Cerebellar nuclear complex (tissue), 1 donor: Measurements from ENCODE around the gene TIPARP.
"Not testable (repeated sequence)": the region's sequence is repeated elsewhere in the genome, so short reads cannot be mapped to it uniquely, and the experiment has no call there.

Experiments used
- DNase-seq, 2 experiments: peaks; one replicate each; lab custom pipeline; 2025; lab: John Stamatoyannopoulos, UW

TIPARP gene

DNA sequence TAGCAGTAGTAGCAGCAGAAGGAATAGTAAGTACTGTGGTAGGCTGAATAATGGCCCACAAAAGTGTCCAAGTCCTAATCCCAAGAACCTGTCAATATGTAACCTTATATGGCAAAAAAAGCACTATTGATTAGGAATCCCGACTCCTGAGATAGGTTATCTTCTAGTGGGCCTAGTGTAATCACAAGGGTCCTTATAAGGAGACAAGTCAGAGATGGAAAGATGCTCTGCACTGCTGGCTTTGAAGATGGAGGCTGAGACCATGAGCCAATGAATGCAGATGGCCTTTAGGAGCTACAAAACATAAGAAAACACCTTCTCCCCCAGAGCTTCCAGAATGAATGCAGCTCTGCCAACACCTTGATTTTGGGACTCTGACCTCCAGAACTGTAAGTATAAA lies 36.0 kb downstream of the TIPARP start:
- DNase-seq, result no peak

- no peak for DNase-seq
These were observed 36.7 kb downstream of the TIPARP start for GRCh38 chr3:156711113-156711512.

- not testable (repeated sequence) for DNase-seq
These were observed 37.6 kb downstream of the TIPARP start for GRCh38 chr3:156711944-156712343.

GRCh38 chr3:156716105-156716862 lies 41.9 kb downstream of the TIPARP start:
- DNase-seq, result no peak

- no peak for DNase-seq
These were observed 44.4 kb downstream of the TIPARP start for GRCh38 chr3:156718622-156719306.

- DNase-seq, result no peak
These were observed 46.4 kb downstream of the TIPARP start for GRCh38 chr3:156720826-156721225.

DNA sequence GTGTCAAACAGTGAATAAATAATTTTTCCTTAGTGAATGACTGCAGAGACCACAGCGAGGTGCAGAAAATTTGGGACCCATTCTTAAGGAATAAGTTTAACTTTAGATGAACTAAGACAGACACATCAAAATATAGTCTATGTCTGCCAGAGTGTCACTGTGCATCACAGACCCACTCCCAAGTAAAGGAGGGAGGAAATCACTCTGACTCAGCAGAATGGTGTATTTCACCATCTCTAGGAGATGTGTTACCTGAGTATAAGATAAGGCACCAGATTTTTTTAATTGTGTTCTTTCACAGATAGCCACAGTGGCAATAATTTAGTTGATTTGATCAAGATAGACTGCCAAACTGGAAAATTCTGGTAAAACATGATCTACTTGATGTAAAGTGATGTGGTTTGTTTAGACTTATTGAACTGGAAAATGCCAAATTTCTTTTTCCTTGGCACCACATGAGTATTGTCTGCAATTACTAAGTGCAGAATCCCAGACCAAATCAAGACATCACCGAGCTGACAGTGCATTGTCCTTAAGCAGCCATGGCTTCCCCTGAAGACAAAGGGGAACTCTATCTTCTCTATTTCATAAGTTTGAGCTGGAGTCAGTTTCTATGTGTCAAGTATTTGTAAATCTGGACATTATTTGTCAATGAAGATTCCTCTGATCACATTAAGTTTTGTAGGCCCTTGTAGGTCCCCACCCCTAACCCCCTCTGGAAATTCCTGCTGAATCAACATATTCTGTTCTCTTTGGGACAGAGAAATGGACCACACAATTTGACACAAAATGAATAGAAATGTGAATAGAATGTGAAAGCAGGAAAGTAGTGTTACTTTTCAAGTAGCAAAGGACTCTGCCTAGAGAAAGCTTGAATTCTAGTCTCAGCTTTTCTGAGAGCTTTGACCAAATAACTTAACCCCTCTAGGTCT lies 47.6 kb downstream of the TIPARP start:
- no peak for DNase-seq

DNA sequence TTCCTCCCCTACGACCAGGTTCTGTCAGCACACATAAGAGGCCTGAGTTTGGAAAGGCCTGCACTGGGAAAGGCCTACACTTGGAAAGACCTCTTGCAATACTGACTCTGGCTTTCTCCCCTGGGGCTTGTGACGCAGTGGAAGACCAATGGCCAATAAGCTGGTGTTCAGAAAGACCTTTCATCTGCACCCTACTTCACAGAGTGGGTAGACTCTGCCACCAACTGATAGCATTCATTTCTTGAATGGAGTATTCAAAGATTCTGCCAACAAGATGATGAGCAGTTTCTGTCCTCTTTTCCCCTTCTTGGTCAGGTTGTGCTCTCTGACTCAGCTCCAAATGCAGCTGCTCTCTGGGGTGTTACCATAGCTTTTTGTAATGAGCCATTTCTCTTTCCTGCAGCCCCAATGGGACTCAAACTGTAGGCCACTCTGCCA lies 48.8 kb downstream of the TIPARP start:
- no peak for DNase-seq

GRCh38 chr3:156725682-156726081 lies 51.3 kb downstream of the TIPARP start:
- no peak for DNase-seq

GRCh38 chr3:156726456-156726855 lies 52.1 kb downstream of the TIPARP start:
- DNase-seq, result no peak

GRCh38 chr3:156727519-156728205 lies 53.3 kb downstream of the TIPARP start:
- DNase-seq, result no peak

- DNase-seq, result no peak
These were observed 54.0 kb downstream of the TIPARP start for GRCh38 chr3:156728267-156728985.

DNA sequence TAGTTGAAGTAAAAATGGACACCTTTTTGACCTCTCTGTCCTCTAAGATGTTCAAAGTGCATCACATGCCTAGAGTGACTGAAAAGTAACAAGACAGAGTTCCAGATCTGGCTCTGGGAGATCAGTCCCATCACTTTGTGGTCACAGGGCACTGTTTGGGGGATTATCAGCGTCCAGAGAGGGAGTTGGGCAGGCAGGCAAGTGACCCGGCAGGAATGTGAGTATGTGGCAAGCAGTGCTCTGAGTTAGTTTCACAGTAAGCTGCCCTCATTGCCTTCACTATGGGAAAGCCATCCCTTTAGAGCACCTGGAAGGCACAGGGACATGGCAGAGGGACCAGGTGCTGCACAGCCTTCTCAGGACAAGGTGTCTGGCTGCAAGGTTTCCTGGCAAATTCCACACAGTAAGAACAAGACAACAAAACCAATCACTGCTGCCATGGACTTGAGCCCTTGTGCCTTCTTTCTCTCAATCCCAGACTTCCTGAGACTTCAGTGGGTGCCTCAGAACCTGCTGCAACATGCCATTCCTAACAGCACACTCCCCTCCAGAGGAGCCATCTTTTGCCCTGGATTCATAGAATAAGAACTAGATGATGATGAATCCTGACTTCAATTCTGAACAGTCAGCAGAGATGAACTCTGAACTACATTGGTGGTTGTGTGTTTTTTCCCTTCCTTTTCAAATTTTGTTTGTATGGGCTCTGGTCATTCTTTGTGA lies 55.2 kb downstream of the TIPARP start:
- DNase-seq, result no peak

DNA sequence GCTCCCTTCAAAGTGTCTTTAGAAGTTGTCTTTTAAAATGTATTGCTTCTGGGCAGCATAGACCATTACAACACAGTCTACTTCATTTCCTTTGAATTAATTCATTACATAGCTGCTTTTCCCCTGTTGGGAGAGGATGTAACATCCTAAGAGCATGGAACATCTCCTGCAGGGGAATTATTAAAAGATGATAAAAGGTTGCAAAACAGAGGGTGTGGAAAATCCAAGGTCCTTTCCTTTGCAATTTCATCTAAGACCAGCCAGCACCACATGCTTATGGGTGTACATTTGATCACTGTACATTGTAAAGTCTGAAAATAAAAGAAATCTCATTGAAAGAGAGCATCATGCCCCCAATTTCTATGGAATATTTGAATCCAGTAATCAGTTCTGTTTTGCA lies 57.4 kb downstream of the TIPARP start:
- no peak for DNase-seq

GRCh38 chr3:156732261-156732660 lies 57.9 kb downstream of the TIPARP start:
- no peak for DNase-seq

GRCh38 chr3:156732715-156733421 lies 58.5 kb downstream of the TIPARP start:
- DNase-seq, result no peak

GRCh38 chr3:156734661-156735060 lies 60.3 kb downstream of the TIPARP start:
- not testable (repeated sequence) for DNase-seq

DNA sequence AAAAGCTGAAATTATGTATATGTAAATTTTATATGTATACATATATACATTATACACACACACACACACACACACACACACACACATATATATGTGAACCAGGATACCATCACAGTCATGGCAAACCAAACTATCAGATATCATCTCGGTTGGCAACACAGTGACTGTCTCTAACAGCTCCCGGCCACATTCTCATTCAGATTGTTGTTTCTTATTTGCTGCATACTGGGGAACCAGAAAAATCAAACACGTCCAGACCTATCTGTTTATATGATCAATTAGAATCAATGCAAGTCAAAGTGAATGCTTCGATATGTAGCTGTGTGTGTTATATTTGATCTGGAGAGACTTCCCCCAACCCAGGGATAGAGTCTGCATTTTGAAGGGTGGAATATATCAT lies 61.1 kb downstream of the TIPARP start:
- DNase-seq, result no peak

DNA sequence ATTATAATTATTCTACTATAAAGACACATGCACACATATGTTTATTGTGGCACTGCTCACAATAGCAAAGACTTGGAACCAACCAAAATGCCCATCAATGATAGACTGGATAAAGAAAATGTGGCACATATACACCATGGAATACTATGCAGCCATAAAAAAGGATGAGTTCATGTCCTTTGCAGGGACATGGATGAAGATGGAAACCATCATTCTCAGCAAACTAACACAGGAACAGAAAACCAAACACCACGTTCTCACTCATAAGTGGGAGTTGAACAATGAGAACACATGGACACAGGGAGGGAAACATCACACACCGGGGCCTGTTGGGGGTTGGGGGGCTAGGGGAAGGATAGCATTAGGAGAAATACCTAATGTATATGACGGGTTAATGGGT lies 62.7 kb downstream of the TIPARP start:
- not testable (repeated sequence) for DNase-seq

DNA sequence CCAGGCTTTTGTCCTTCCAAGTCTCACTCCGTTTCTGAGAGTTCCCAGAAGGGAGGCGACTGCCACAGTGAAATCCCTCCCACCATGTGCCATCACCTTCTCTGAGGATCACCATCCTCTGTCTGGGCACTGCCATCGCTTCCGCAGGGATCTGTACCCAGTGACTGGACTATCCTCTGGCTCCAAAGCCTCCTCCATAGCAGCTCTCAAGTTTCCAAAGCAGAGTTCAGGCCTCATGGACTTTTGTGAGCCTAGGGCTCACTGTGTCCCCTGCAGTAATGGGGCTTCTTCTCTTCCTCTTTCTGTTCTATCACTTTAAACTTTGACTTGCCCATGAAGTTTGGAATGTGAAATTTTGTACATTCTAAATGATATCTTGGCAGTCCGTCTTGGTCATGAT lies 63.9 kb downstream of the TIPARP start:
- no peak for DNase-seq
